Mesothelial cell of epicardium (in vitro differentiated cells): ENCODE results near the gene MEF2C. TPM values are rescaled to one million over a fixed set of nuclear protein-coding genes. Genes with fewer than 3 reads are reported as not detected.

Experiments
- DNase-seq, 2 experiments: peaks; one replicate each; pipeline ENCODE4 v3.0.0; 2021; ENCODE audit warnings: low spot score in 2 of 2; ENCODE audit not compliant: unreplicated experiment in 2 of 2
- H3K27ac Mint-ChIP-seq: 2 replicates; pipeline ENCODE4 v1.8.0; 2021; ENCODE audit warnings: mixed read lengths
- H3K27me3 Mint-ChIP-seq: 2 replicates; pipeline ENCODE4 v1.8.0; 2021; ENCODE audit warnings: low read depth, mixed read lengths
- H3K36me3 Mint-ChIP-seq: 2 replicates; pipeline ENCODE4 v1.8.0; 2021; ENCODE audit warnings: mixed read lengths
- H3K4me1 Mint-ChIP-seq: 2 replicates; pipeline ENCODE4 v1.8.0; 2021; ENCODE audit warnings: mixed read lengths
- H3K4me3 Mint-ChIP-seq: 2 replicates; pipeline ENCODE4 v1.8.0; 2021; ENCODE audit warnings: mild to moderate bottlenecking, moderate library complexity, mixed read lengths
- H3K9me3 Mint-ChIP-seq: 2 replicates; pipeline ENCODE4 v1.8.0; 2021; ENCODE audit warnings: mixed read lengths
- CTCF ChIP-seq: fragments of 200-600 bp; sonication (generic); IDR thresholded peaks from one replicate; pipeline ENCODE4 v1.5.0; 2021; ENCODE audit warnings: antibody characterized with exemption; ENCODE audit not compliant: unreplicated experiment
- total RNA-seq: library from RNA; stranded (reverse); gene quantifications from 3 replicates; pipeline ENCODE4 v1.2.1, GENCODE V29; 2021

MEF2C gene
- total RNA-seq, 1 donor from 2014 or later = 9.1 TPM

GRCh38 chr5:88886252-88886651 is 3.3 kb upstream of the MEF2C start:
- Mint-ChIP-seq H3K27me3 (peaks cover 53% of the 10 kb centered on the region), H3K4me3 (no peak overlapping the region), H3K36me3 (no peaks in the 10 kb centered on the region), H3K27ac (no peak overlapping the region), H3K4me1 (peaks cover 32% of the 10 kb centered on the region), H3K9me3 (no peaks in the 10 kb centered on the region)
- no peak for DNase-seq
- no peak for TF ChIP-seq CTCF

GRCh38 chr5:88885002-88885401 is 2.0 kb upstream of the MEF2C start:
- H3K27ac Mint-ChIP-seq = no peak overlapping the region
- H3K36me3 Mint-ChIP-seq = no peaks in the 10 kb centered on the region
- H3K4me1 Mint-ChIP-seq = peaks cover 33% of the 10 kb centered on the region
- H3K27me3 Mint-ChIP-seq = peaks cover 48% of the 10 kb centered on the region
- DNase-seq = no peak
- H3K9me3 Mint-ChIP-seq = no peaks in the 10 kb centered on the region
- H3K4me3 Mint-ChIP-seq = peak overlapping the region; percentile 80
- no peak for TF ChIP-seq CTCF

- H3K4me1 Mint-ChIP-seq = peaks cover 29% of the 10 kb centered on the region
- peaks cover 44% of the 10 kb centered on the region for H3K27me3 Mint-ChIP-seq
- H3K4me3 Mint-ChIP-seq = peak overlapping the region; percentile 80
- TF ChIP-seq CTCF = no peak
- no peaks in the 10 kb centered on the region for H3K36me3 Mint-ChIP-seq
- DNase-seq = no peak
- no peaks in the 10 kb centered on the region for H3K9me3 Mint-ChIP-seq
- H3K27ac Mint-ChIP-seq = no peak overlapping the region
Observed at GRCh38 chr5:88884608-88884877, 1.6 kb upstream of the MEF2C start.

GRCh38 chr5:88883836-88884607 is 1.0 kb upstream of the MEF2C start:
- H3K4me3 Mint-ChIP-seq = peak overlapping the region; percentile 80
- peaks cover 39% of the 10 kb centered on the region for H3K27me3 Mint-ChIP-seq

GRCh38 chr5:88882276-88883038 is 527 bp downstream of the MEF2C start:
- no peak for DNase-seq
- Mint-ChIP-seq H3K27ac (peak overlapping the region; percentile 39), H3K4me3 (peak overlapping the region; percentile 80), H3K4me1 (peaks cover 18% of the 10 kb centered on the region), H3K9me3 (no peaks in the 10 kb centered on the region), H3K36me3 (no peaks in the 10 kb centered on the region), H3K27me3 (peaks cover 30% of the 10 kb centered on the region)
- TF ChIP-seq CTCF = no peak

More at GRCh38 chr5:88883836-88884607, 1.0 kb upstream of the MEF2C start:
- no peaks in the 10 kb centered on the region for H3K9me3 Mint-ChIP-seq
- peak; percentile 29 to 53 for DNase-seq
- TF ChIP-seq CTCF = no peak
- H3K36me3 Mint-ChIP-seq = no peaks in the 10 kb centered on the region
- H3K4me1 Mint-ChIP-seq = peaks cover 25% of the 10 kb centered on the region
- peak overlapping the region; percentile 64 for H3K27ac Mint-ChIP-seq
